GM18907 (cell line): ENCODE data around the gene KLHL26.

Experiments
- ATAC-seq: cut with Tn5 transposase; IDR thresholded peaks from one replicate; pipeline ENCODE4 v1.9.1; 2021; ENCODE audit warnings: mild to moderate bottlenecking, moderate library complexity; ENCODE audit not compliant: unreplicated experiment

KLHL26 gene

DNA sequence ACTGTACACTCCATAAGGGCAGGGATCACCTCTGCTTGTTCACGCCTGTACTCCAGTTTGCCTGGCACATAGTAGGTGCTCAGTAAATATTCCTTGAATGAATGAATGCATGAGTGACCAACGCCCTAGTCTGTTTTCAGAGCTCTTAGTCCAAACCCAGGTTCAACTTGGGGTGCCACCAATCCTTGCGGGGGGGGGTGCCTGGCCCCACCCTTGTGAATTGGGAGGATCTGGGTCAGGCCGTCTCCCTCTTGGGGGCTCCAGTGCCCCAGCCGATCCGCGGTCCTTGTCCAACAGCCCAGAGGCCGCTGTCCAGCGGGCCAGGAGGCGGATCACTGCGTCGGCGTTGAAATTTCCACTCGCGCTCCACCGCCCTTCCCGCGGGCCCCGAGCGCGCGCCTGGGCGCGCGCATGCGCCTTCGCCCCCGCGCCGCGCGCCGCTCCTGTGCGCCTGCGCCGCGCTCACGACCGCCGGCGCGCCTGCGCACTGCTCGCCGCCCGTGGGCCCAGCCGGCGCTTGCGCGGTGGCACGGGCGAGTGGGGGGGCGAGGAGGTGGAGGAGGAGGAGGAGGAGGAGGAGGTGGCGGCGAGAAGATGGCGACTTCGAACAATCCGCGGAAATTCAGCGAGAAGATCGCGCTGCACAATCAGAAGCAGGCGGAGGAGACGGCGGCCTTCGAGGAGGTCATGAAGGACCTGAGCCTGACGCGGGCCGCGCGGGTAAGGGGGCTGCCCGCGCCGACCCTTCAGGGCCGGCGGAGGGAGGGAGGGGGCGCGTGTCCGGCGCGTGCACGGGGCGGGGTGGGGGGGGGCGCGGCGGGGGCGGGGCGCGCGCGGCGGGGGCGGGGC, 46.5 kb downstream of the KLHL26 start, which contains the start of gene CRTC1:
TSS of gene CRTC1 (plus strand) at position 572 of the 849 bp plus-strand sequence. CDS start at position 595, 23 bp downstream.
- peak; percentile 71 for ATAC-seq

DNA sequence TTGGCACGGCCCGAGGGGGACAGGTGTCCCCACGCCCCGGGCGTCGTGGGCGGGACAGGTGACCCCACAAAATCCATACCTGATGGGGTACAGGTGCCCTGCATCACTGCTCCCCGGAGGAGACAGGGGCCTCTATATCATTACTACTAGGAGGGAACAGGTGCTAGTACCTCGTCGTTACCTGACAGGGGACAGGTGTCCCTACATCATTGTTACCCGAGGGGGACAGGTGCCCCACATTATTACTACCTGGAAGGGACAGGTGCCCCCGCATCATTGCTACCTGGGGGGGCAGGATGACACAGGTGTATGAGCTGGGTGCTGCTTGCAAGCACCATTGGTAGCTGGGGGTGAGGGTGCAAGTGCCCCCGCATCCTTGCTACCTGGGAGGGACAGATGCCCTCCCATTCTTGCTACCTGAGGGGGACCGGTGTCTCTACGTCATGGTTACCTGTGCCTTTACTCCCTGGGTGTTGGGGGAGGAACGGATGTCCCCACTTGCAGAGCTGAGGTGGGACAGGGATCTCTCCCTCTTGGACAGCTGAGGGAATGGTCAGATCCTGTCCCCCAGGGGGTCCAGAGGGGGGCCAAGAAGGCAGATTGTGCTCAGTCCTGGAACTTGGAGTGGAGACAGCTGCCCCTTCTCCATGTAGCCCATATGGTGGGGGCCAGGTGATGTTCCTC, 47.3 kb downstream of the KLHL26 start:
- ATAC-seq: peak; percentile 14

DNA sequence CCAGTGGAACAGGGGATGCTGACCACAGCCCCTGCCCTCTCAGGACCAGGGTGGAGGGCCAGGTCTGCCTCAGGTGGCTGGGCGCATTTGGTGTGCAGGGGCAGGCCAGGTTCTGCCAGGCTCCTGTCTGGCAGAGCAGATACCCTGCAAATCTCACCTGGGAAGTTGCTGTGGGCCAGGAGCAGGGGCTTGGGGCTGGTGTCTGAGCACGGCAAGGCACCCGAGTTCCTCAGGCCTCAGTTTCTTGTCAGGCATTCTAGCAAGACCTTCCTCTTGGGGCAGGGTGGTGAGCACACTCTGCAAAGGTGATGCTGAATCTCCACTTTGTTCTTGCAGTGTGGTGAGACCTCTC, 47.8 kb downstream of the KLHL26 start:
- ATAC-seq: peak; percentile 14

DNA sequence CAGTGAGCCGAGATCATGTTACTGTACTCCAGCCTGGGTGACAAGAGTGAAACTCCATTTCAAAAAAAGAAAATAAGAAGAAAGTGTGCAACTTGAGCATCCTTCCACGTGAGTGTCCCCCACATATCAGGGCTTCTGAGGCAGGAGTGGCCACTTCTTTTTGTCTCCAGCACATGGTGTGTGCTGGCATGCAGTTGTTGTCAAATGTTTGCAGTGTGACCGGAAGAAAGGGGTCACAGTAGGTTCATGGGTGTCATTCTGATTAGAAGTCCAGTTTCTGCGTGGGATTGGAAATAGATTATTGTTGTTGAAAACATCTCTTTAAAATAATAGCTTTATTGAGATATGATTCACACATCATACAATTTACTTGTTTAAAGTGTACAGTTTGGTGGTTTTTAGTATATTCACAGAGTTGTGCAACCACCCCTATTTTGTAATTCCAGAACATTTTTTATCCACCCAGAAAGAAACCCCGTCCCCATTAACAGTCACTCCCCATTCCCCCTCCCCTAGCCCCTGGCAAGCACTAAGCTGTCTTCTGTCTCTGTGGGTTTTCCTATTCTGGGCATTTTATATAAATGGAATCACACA, 48.9 kb downstream of the KLHL26 start:
- ATAC-seq: no peak

DNA sequence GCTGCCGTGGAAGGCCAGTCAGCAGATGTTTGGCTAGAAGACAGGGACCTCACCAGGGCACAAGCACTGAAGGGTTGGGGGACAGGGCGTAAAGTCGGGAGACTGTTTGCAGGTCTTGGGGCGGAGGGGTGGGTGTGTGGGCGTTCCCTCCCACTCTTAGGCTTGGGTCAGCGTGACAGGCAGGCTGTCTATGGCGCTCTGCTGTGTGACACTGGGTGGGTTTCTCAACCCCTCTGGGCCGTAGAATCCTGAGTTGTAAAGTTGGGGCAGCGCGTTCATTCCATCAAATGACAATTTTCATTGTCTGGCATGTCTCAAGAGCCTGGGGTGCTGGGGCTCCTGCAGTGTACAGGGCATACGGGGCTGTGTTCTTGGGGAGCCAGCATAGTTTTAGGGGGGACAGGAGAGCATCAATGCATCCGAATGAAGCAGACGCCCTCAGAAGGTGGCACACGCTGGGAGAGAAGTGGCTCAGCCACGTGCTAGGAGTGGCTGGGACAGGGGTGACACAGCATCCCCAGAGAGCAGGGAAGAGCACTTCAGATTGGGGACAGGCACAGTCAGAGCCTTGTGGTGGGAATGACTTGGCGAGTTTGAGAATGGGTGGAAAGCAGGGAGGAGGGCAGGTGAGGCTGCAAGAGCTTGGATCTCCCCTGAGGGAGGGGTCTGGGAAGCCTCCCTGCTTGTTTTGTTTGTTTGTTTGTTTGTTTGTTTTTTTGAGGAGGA, 51.1 kb downstream of the KLHL26 start:
- ATAC-seq: no peak

DNA sequence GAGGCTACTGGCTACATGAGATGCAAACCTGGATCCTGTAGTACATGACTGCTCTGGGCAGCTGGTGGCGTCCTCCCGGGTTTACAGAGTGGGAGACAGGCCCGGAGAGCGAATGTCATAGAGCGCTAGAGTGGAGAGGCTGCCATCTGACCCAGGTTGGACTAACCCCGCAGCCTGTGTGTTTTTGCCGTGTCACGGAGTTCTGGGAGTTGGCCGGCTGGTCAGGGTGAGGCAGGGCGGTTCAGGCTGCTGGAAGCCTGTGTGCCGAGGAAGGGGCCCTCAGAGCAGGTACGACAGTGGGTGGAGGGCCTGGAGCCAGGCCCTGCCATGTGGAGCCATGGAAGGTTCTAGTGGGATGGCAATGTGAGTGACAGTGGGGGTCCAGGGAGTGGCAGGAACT, 59.2 kb downstream of the KLHL26 start:
- ATAC-seq: no peak

DNA sequence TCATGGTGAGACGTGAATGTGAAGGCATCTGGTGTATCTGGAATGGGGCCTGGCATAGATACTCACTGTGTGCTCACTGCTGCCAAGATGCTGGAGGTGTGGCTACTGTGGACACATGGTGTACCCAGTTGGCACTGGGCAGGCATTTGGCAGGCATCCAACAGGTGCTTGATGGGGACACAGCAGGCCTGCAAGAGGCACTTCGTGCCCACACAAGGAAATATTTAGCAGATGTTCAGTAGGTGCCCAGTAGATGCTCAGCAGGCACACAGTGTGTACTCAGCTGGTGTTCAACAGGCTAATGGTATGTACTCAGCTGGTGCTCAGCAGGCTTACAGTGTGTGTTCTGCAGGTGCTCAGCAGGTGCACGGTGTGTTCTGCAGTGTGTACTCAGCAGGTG, 60.9 kb downstream of the KLHL26 start:
- no peak for ATAC-seq

DNA sequence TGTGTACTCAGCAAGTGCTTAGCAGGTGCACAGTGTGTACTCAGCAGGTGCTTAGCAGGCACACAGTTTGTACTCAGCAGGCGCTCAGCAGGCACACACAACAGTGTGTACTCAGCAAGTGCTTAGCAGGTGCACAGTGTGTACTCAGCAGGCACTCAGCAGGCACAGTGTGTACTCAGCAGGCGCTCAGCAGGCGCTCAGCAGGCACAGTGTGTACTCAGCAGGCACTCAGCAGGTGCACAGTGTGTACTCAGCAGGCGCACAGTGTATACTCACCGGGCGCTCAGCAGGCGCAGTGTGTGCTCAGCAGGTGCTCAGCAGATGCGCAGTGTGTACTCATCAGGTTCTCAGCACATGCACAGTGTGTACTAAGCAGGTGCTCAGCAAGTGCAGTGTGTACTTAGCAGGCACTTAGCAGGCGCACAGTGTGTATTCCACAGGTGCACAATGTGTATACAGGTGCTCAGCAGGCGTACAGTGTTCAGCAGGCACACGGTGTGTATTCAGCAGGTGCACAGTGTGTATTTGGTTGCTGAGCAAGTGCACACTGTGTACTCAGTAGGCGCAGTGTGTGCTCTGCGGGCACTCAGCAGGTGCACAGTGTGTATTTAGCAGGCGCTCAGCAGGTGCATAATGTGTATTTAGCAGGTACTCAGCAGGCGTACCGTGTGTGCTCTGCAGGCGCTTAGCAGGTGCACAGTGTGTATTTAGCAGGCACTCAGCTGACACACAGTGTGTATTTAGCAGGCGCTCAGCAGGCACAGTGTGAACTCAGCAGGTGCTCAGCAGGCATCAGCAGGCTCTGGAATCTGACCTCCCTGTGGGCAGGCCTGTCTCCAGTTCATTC, 61.7 kb downstream of the KLHL26 start:
- ATAC-seq: no peak

DNA sequence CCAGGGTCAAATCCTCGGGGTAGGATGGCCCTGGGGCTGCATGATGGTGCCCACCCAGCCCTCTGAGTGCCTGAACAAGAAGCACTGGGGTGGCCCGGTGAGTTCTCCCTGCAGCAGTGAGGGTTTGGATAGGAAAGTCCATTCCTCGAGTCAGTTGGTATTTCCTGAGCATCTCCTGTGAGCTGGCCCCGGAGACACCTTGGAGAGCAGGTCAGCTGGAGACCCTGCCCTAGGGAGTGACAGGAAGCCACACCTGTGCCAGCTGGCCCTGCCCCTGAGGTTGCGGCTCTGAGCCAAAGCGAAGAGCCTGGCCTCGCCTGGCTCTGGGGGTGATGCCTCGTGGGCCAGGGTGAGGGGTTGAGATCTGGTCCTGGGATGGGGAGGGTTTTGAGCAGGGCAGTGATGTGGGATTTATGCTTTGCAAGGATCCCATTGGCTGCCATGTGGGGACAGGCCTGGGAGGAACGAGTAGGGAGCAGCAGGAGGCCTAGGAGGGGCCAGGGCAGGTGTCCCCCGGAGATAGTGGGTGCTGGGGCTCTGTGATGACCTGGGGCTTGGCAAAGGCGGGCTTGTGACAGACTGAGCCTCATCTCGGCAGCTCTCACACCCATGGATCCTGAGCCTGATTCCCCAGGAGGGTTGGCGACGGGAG, 62.7 kb downstream of the KLHL26 start:
- no peak for ATAC-seq

DNA sequence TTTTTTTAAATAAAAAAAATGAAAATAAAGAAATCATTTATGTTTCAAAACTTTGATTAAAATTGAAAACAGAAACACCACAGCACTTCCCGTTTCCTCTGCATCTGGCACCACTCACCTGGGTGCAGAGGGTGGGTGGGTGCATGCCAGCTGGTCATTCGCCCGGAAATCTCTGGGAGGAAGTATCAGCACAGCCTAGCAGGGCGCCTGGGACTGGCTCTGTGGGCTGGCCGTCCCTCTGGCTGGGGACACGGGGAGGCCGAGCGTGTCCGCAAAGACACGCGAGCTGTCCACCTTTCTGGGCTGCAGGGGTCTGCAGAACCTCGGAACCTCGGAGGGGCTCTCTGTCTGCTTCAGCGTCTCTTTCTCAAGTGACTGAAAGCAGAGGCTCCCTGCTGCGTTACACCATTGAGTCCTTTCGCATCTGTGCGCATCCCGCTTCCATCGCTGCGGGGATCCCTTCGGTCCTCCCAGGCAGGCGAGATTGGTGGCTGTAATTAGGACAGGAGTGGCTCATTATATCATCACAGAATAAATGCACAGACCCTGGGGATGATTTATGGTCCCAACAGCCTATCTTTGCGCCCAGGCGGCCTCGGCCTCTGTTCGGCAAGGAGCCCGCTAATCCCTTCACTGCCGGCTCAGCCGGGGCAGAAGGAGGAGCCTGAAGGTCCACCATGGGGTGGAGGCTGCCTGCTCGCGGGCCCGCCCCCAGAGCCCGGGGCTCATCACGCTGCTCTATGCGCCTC, 63.8 kb downstream of the KLHL26 start:
- ATAC-seq: peak; percentile 72

DNA sequence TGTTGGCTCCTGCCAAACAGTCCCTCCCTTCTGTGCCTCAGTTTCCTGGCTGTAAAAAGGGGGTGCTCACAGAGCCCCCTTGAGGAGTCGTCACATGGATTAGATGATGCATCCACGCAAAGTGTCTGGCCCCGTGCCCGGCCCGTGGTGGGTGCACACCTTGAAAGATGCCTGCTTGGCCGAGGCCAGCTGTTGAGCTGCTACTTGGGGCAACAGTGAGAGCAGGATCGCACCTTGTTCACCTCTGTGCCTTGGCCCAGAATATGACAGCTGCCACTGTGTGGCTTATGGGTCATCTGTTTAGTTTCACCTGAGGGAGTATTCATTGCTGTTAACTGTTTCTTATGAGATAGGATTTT, 64.4 kb downstream of the KLHL26 start:
- ATAC-seq: peak; percentile 25

DNA sequence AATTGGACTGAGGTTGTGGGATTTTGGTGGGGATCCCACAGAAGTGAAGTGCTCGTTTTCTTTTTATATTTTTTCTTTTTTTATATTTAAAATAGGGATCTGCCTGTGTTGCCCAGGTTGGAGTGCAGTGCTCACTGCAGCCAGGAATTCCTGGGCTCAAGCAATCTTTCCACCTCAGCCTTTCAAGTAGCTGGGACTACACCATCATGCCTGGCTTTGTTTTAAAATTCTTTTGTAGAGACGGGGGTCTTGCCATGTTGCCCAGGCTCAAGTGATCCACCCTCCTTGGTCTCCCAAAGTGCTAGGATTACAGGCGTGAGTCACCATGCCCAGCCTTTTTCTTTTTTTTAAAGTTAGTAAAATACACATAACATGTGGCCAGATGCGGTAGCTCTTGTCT, 67.2 kb downstream of the KLHL26 start:
- no peak for ATAC-seq

DNA sequence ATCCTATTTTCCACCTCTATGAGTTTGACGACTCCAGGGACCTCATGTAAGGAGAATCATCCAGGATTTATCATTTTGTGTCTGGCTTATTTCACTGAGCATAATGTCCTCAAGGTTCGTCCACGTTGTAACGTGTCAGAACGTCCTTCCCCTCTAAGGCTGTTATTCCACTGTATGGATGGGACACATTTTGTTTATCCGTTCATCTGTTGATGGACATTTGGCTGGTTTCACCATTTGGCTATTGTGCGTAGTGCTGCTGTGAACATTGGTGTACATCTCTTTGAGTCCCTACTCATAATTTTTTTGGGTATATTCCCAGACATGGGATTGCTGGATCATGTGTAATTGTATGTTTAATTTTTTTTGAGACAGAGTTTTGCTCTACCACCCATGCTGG, 68.1 kb downstream of the KLHL26 start:
- ATAC-seq: no peak

DNA sequence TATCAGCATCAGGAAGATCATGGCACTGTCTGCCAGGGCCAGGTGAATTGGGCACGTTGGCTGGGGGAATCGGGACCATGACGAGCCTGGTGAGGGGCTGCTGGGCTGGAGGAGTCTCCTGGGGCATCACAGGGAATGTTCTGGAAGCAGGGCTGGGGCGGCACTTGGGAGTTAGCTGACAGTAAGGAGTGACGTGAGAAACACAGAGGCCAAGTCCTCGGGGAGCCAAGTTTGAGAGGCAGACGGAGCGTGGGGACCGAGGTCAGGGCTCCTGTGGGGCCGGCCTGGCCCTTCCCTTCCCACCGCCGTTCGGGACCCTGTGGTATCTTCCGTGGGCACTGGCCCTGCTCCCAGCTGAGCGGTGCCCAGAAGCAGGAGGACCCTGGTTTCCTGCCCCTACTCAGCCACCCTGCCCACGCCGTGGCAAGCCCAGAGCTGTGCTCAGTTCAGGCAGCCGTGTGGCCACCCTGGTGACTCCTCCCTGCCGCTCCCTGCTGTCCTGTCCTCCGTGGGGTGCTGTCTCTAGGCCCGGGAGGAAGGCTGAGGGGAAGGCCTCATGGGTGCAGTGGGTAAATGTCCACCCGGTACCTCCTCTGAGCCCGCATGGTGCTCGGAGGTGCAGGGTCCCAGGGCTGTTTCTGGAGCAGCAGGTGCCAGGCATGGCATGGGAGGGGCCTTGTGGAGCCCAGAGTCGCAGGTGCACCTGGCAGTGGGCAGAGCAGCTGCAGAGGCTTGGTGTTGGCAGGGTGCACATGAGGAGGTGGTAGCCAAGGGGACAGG, 71.8 kb downstream of the KLHL26 start:
- no peak for ATAC-seq

DNA sequence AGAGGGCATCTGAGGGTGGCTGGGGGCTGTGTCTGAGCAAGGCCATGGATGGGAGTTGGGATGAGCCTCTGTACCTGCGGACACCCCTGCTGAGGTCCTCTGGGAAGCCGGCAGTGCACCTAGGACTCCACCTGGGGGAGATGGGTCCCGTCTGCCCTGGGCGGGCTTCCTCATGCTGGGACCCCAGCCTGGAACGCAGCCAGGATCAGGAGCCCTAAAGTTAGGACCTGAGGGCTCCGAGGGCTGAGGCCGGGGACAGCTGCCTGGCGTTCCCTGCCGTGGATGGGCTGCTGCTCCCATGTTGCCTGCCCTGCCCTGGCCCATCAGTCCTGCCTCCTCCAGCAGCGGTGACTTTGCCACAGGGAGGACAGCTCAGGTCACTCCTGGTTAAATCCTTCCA, 72.7 kb downstream of the KLHL26 start:
- no peak for ATAC-seq

DNA sequence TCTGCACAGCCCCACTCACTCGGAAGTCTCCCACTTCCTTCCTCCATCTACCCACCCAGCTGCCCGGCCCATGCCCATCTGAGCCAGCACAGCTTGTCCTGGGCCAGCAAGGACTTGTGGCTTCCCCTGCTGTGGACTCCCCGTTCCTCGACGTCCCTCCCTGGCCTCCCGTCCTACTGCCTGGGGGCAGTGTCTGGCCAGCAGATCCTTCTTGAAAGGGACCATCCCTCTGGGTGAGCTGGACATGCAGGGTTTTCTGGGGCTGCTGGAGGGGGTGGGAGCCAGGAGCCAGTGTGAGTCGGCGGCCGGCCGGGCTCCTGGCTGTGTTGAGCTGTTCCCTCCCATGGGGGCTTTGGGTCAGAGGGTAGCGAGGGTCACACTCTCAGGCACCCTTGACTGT, 73.4 kb downstream of the KLHL26 start:
- ATAC-seq: no peak

DNA sequence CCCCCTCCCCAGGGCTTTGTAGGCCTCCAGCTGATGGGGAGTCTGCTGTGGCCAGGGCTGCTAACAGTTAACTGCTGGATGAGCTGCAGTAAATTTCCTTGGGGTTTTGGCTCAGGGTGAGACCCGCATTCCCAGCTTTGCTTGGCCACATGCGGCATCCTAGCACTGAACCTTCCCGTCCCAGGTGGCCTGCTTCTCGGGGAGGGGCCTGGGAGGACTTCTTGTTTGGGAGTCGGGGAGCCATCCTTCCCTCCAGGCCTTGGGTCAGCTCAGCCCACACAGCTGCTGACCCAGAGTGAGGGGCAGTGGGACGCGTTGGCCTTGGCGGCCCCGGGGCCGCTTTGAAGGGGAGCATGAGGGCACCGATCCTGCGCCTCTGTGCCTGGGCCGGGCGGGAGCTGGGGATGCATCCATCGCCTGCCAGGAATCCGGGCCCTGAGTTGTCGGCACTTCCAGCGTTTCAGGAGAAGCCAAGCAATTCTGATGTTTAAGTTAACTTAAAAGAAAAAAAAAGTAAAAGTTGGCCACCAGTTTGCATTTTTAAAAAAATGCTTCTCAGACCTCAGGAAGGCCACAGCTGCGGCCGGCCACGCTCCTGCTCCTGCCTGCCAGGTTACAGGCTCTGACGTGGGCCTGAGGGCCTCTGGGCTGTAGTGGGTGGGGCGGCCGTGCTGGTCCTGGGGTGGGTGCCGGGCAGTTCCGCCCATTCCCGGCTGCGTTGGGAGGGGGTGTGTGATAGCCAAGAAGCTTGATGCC, 74.3 kb downstream of the KLHL26 start:
- ATAC-seq: no peak

DNA sequence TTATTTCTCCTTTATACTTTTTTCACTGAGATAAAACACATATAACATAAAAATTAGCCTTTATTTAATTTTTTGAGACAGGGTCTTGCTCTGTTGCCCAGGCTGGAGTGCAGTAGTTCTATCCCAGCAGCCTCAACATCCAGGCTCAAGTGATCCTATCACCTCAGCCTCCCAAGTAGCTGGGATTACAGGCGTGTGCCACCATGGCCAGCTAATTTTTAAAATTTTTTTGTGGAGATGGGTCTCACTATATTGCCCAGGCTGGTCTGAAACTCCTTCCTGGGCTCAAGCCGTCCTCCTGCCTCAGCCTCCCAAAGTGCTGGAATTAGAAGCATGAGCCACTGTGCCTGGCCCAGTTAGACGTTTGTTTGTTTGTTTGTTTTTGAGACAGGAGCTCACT, 75.1 kb downstream of the KLHL26 start:
- ATAC-seq: no peak
